Epithelial cell of prostate (primary cell): ENCODE results near the gene SHKBP1.
"Not testable (repeated sequence)": the region's sequence is repeated elsewhere in the genome, so short reads cannot be mapped to it uniquely, and the experiment has no call there.

Experiments used
- DNase-seq: peaks from one replicate; pipeline ENCODE4 v3.0.0-alpha.2; 2011; ENCODE audit warnings: low read depth, low spot score
- H3K27ac ChIP-seq: fragments of 450-650 bp; 2 replicates; pipeline ENCODE4 v1.5.1; 2017; ENCODE audit warnings: mild to moderate bottlenecking

Gene SHKBP1

GRCh38 chr19:40576585-40577451, at the start of gene SHKBP1:
Gene SHKBP1, plus strand, starts transcription at chr19:40576873. Its CDS starts 27 bp downstream, at chr19:40576900.
- H3K27ac ChIP-seq = no peak within 1 kb of the TSS
- DNase-seq = peak; percentile 49

- no peak for DNase-seq
- no peak overlapping the region for H3K27ac ChIP-seq
These were observed 48.6 kb upstream of the SHKBP1 start for GRCh38 chr19:40528078-40528477.

- H3K27ac ChIP-seq = no peak overlapping the region
- DNase-seq = no peak
These were observed 48.1 kb upstream of the SHKBP1 start for GRCh38 chr19:40528533-40529092.

- no peak overlapping the region for H3K27ac ChIP-seq
- DNase-seq = peak; percentile 20
These were observed 47.3 kb upstream of the SHKBP1 start for GRCh38 chr19:40529093-40529954.

- DNase-seq = no peak
These were observed 46.4 kb upstream of the SHKBP1 start for GRCh38 chr19:40530091-40530901.

GRCh38 chr19:40533508-40533907, 43.2 kb upstream of the SHKBP1 start:
- DNase-seq = no peak
- H3K27ac ChIP-seq = no peak overlapping the region

More at GRCh38 chr19:40530091-40530901, 46.4 kb upstream of the SHKBP1 start:
- H3K27ac ChIP-seq = no peak overlapping the region

- no peak overlapping the region for H3K27ac ChIP-seq
- no peak for DNase-seq
These were observed 42.5 kb upstream of the SHKBP1 start for GRCh38 chr19:40534148-40534547.

- no peak overlapping the region for H3K27ac ChIP-seq
- DNase-seq = no peak
These were observed 37.6 kb upstream of the SHKBP1 start for GRCh38 chr19:40539070-40539469.

- DNase-seq = no peak
- no peak overlapping the region for H3K27ac ChIP-seq
These were observed 34.3 kb upstream of the SHKBP1 start for GRCh38 chr19:40542202-40542859.

GRCh38 chr19:40543029-40543597, 33.6 kb upstream of the SHKBP1 start:
- no peak for DNase-seq
- H3K27ac ChIP-seq = no peak overlapping the region

- not testable (repeated sequence) for H3K27ac ChIP-seq, DNase-seq
These were observed 30.4 kb upstream of the SHKBP1 start for GRCh38 chr19:40546153-40546841.

- not testable (repeated sequence) for H3K27ac ChIP-seq, DNase-seq
These were observed 29.5 kb upstream of the SHKBP1 start for GRCh38 chr19:40547190-40547589.

GRCh38 chr19:40547836-40548235, 28.8 kb upstream of the SHKBP1 start:
- no peak overlapping the region for H3K27ac ChIP-seq
- DNase-seq = no peak

- DNase-seq = no peak
- H3K27ac ChIP-seq = no peak overlapping the region
These were observed 27.5 kb upstream of the SHKBP1 start for GRCh38 chr19:40549007-40549708.

GRCh38 chr19:40550951-40551350, 25.7 kb upstream of the SHKBP1 start:
- no peak for DNase-seq
- no peak overlapping the region for H3K27ac ChIP-seq

GRCh38 chr19:40552848-40553247, 23.8 kb upstream of the SHKBP1 start:
- DNase-seq = no peak
- no peak overlapping the region for H3K27ac ChIP-seq

- H3K27ac ChIP-seq = no peak overlapping the region
- DNase-seq = no peak
These were observed 22.5 kb upstream of the SHKBP1 start for GRCh38 chr19:40553885-40554857.
